Spleen (tissue), 7 donors: ENCODE measurements around the gene CLCF1.

ENCODE experiments used
- CTCF ChIP-seq, 11 experiments: fragments of 200-600 bp in 7 of 11; fragments of 450-650 bp in 4 of 11; sonication (generic) in 4 of 11; IDR thresholded peaks in 8 of 11; conservative IDR thresholded peaks in 3 of 11; 1 replicate in 7 of 11; 2 replicates in 4 of 11; pipeline versions ENCODE4 v1.4.0 to v1.8.0; 2016 to 2021; ENCODE audit warnings: antibody characterized with exemption in 11 of 11, inconsistent platforms in 4 of 11, mild to moderate bottlenecking in 1 of 11
- POLR2AphosphoS5 ChIP-seq, 3 donors: sonication (generic); formaldehyde crosslinking; IDR thresholded peaks; one replicate each; pipeline ENCODE4 v1.5.1; 2017; ENCODE audit warnings: antibody characterized with exemption in 3 of 3
- donor health status: DM: no; HTN: no; CAD: no; lungs with moderate emphysema.
- donor health status: DM: no; HTN: no; CAD: no.
- donor health status: DM: no; HTN: no; CAD: no.

- no peak for TF ChIP-seq CTCF (IDR thresholded peaks at IDR 0.05 in 8 of 11, conservative IDR thresholded peaks at IDR 0.05 in 3 of 11)
- TF ChIP-seq POLR2AphosphoS5 (IDR thresholded peaks at IDR 0.05), result peak; percentile 19 to 63 (median 60)
Measured at GRCh38 chr11:67404515-67405195, 31.3 kb upstream of the CLCF1 start.
